Activated CD4-positive, alpha-beta T cell treated with anti-CD3 and anti-CD28 coated beads, Interleukin-2, amount 10 ng/mL, durations not matched to agents 24 days and 14 days (primary cell): ENCODE data around the gene METTL25B. TPM values are rescaled to one million over a fixed set of nuclear protein-coding genes. Genes with fewer than 3 reads are reported as not detected.

ENCODE experiments used
- DNase-seq: peaks from one replicate; pipeline ENCODE4 v3.0.0; 2022
- H3K27ac Mint-ChIP-seq: one replicate; pipeline ENCODE4 v1.8.0; 2022; ENCODE audit warnings: mild to moderate bottlenecking, mixed read lengths
- H3K27me3 Mint-ChIP-seq: one replicate; pipeline ENCODE4 v1.8.0; 2022; ENCODE audit warnings: mixed read lengths
- H3K36me3 Mint-ChIP-seq: one replicate; pipeline ENCODE4 v1.8.0; 2022; ENCODE audit warnings: low read depth, mild to moderate bottlenecking, mixed read lengths
- H3K4me1 Mint-ChIP-seq: one replicate; pipeline ENCODE4 v1.8.0; 2021; ENCODE audit warnings: mixed read lengths
- H3K4me3 Mint-ChIP-seq: one replicate; pipeline ENCODE4 v1.8.0; 2022; ENCODE audit warnings: mild to moderate bottlenecking, moderate library complexity, mixed read lengths
- H3K9me3 Mint-ChIP-seq: one replicate; pipeline ENCODE4 v1.8.0; 2021; ENCODE audit warnings: mixed read lengths
- intact Hi-C: fragments of 100-400 bp; cut with micrococcal nuclease; formaldehyde crosslinking; loops from one replicate; pipeline ENCODE4 v1.15.1; 2023
- total RNA-seq: library from RNA; stranded (reverse); gene quantifications from 2 replicates; pipeline ENCODE4 v1.2.3, GENCODE V29; 2022

The METTL25B gene
- total RNA-seq, 1 donor from 2014 or later: 40.5 TPM

GRCh38 chr1:156767101-156767878 is 39.0 kb downstream of the METTL25B start, which contains the start of gene PRCC:
TSS of gene PRCC (plus strand) at chr1:156767535. CDS start at chr1:156767772, 237 bp downstream.
- H3K27ac Mint-ChIP-seq: peak within 1 kb of the TSS; percentile 79

GRCh38 chr1:156767879-156768604 is 39.8 kb downstream of the METTL25B start:
- no peak overlapping the region for H3K27ac Mint-ChIP-seq
- H3K9me3 Mint-ChIP-seq: no peaks in the 10 kb centered on the region
- intact Hi-C loops: loop anchor here (1.0 to 2.0 kb wide), 5 partner anchors 17 to 263 kb away; partner anchors contain the start of genes HDGF, ISG20L2, METTL25B and MRPL24
- DNase-seq: peak; percentile 85
- H3K4me3 Mint-ChIP-seq: no peak overlapping the region
- peaks cover 40% of the 10 kb centered on the region for H3K4me1 Mint-ChIP-seq
- H3K36me3 Mint-ChIP-seq: peaks cover 33% of the 10 kb centered on the region
- H3K27me3 Mint-ChIP-seq: no peaks in the 10 kb centered on the region

More at GRCh38 chr1:156767101-156767878, 39.0 kb downstream of the METTL25B start, which contains the start of gene PRCC:
- no peaks in the 10 kb centered on the region for H3K27me3 Mint-ChIP-seq
- H3K4me1 Mint-ChIP-seq: peaks cover 33% of the 10 kb centered on the region
- H3K9me3 Mint-ChIP-seq: no peaks in the 10 kb centered on the region
- H3K36me3 Mint-ChIP-seq: peaks cover 27% of the 10 kb centered on the region
- no peak within 1 kb of the TSS for H3K4me3 Mint-ChIP-seq
- peak; percentile 99 for DNase-seq
- intact Hi-C loops: loop anchor here (1.0 to 2.0 kb wide), 5 partner anchors 16 to 262 kb away; partner anchors contain the start of genes HDGF, ISG20L2, METTL25B and MRPL24

GRCh38 chr1:156768610-156769295 is 40.5 kb downstream of the METTL25B start:
- Mint-ChIP-seq H3K36me3 (peaks cover 38% of the 10 kb centered on the region), H3K27me3 (no peaks in the 10 kb centered on the region), H3K9me3 (no peaks in the 10 kb centered on the region), H3K4me3 (no peak overlapping the region), H3K27ac (no peak overlapping the region), H3K4me1 (peaks cover 47% of the 10 kb centered on the region)
- intact Hi-C loops: no loop called here
- DNase-seq: no peak

GRCh38 chr1:156772222-156772621 is 44.0 kb downstream of the METTL25B start:
- Mint-ChIP-seq H3K27ac (no peak overlapping the region), H3K4me3 (no peak overlapping the region), H3K9me3 (no peaks in the 10 kb centered on the region), H3K36me3 (peaks cover 47% of the 10 kb centered on the region), H3K27me3 (no peaks in the 10 kb centered on the region), H3K4me1 (peaks cover 48% of the 10 kb centered on the region)
- intact Hi-C loops: no loop called here
- DNase-seq: no peak

- H3K4me3 Mint-ChIP-seq: no peak overlapping the region
- intact Hi-C loops: no loop called here
- H3K27me3 Mint-ChIP-seq: no peaks in the 10 kb centered on the region
- DNase-seq: no peak
- peaks cover 53% of the 10 kb centered on the region for H3K4me1 Mint-ChIP-seq
- peaks cover 52% of the 10 kb centered on the region for H3K36me3 Mint-ChIP-seq
- H3K27ac Mint-ChIP-seq: peak overlapping the region; percentile 2
- H3K9me3 Mint-ChIP-seq: no peaks in the 10 kb centered on the region
Observed at GRCh38 chr1:156772728-156773497, 44.6 kb downstream of the METTL25B start.

GRCh38 chr1:156773607-156774006 is 45.3 kb downstream of the METTL25B start:
- no peak for DNase-seq
- intact Hi-C loops: no loop called here
- Mint-ChIP-seq H3K9me3 (no peaks in the 10 kb centered on the region), H3K4me3 (no peak overlapping the region), H3K4me1 (peaks cover 54% of the 10 kb centered on the region), H3K27ac (no peak overlapping the region), H3K36me3 (peaks cover 50% of the 10 kb centered on the region), H3K27me3 (no peaks in the 10 kb centered on the region)

- H3K36me3 Mint-ChIP-seq: peaks cover 35% of the 10 kb centered on the region
- H3K27me3 Mint-ChIP-seq: no peaks in the 10 kb centered on the region
- peaks cover 40% of the 10 kb centered on the region for H3K4me1 Mint-ChIP-seq
- no peaks in the 10 kb centered on the region for H3K9me3 Mint-ChIP-seq
- H3K27ac Mint-ChIP-seq: peak overlapping the region; percentile 1
- no peak overlapping the region for H3K4me3 Mint-ChIP-seq
- DNase-seq: no peak
- intact Hi-C loops: no loop called here
Observed at GRCh38 chr1:156775799-156776198, 47.5 kb downstream of the METTL25B start.

- Mint-ChIP-seq H3K36me3 (peaks cover 38% of the 10 kb centered on the region), H3K4me3 (no peak overlapping the region), H3K9me3 (no peaks in the 10 kb centered on the region), H3K27ac (no peak overlapping the region), H3K27me3 (no peaks in the 10 kb centered on the region), H3K4me1 (peaks cover 43% of the 10 kb centered on the region)
- no peak for DNase-seq
- intact Hi-C loops: no loop called here
Observed at GRCh38 chr1:156776942-156777341, 48.7 kb downstream of the METTL25B start.

- H3K27me3 Mint-ChIP-seq: no peaks in the 10 kb centered on the region
Observed at GRCh38 chr1:156777573-156777972, 49.3 kb downstream of the METTL25B start.

GRCh38 chr1:156781585-156782186 is 53.4 kb downstream of the METTL25B start:
- Mint-ChIP-seq H3K4me1 (peaks cover 25% of the 10 kb centered on the region), H3K4me3 (no peak overlapping the region), H3K9me3 (no peaks in the 10 kb centered on the region), H3K27me3 (no peaks in the 10 kb centered on the region), H3K27ac (no peak overlapping the region), H3K36me3 (peaks cover 45% of the 10 kb centered on the region)
- DNase-seq: no peak
- intact Hi-C loops: no loop called here

More at GRCh38 chr1:156777573-156777972, 49.3 kb downstream of the METTL25B start:
- no peak for DNase-seq
- peaks cover 41% of the 10 kb centered on the region for H3K36me3 Mint-ChIP-seq
- no peak overlapping the region for H3K27ac Mint-ChIP-seq
- intact Hi-C loops: no loop called here
- H3K4me1 Mint-ChIP-seq: peaks cover 39% of the 10 kb centered on the region
- no peaks in the 10 kb centered on the region for H3K9me3 Mint-ChIP-seq
- H3K4me3 Mint-ChIP-seq: no peak overlapping the region

- no peak for DNase-seq
- intact Hi-C loops: no loop called here
- peaks cover 19% of the 10 kb centered on the region for H3K4me1 Mint-ChIP-seq
- no peak overlapping the region for H3K4me3 Mint-ChIP-seq
- H3K27me3 Mint-ChIP-seq: no peaks in the 10 kb centered on the region
- H3K9me3 Mint-ChIP-seq: no peaks in the 10 kb centered on the region
- H3K27ac Mint-ChIP-seq: no peak overlapping the region
- H3K36me3 Mint-ChIP-seq: peaks cover 60% of the 10 kb centered on the region
Observed at GRCh38 chr1:156785458-156785857, 57.2 kb downstream of the METTL25B start.
